ENCODE measurements around the gene CUBN. TPM values are rescaled to one million over a fixed set of nuclear protein-coding genes. Genes with fewer than 3 reads are reported as not detected.
A peak's percentile ranks its signal among the peaks of the same experiment; 100 is the strongest.

CUBN gene
- total and polyA plus RNA-seq, 8 donors: 0.28 to 1.3 (median 0.66) TPM

DNA sequence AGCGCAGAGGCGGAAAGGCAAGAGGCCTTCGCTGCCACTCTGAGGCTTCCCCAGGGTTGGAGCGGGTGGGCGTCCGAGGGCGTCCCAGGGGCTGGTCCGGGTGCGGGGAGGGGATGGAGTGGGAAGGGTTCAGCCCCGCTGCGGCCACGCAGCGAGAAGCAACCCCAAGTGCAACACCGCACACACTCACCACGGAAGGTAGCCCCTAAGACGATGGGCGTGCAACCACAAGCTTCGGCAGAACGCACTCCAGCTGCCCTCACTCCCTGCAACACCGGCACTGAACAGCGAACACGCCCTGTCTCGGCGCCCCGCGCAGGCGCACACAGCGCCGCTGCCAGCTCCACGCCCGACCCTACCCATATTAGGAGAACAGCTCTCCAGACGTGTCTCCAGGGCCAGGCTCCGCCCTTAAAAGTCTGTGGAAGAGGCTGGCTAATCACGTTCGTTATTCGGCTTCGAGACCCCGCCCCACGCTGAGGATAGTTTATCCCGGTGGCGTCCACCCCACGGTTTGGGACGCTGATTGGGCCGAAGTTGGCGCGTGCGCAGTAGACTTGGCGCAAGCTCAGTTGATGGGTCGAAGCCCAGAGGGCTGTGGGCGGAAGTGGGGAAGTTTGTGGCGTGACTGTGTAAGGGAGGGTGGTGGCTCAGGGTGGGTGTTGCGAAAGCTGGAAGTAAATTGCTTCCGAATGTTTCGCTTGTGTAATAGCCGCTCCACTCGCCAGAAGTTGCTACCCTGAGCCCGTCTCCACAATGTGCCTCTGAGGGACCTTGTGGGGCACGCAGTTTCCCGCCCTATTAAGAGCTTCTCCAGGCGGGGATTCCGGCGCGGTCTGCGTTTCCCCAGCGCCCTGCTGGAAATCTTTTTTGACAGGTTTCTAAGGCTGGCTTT lies 312.2 kb downstream of the CUBN start, which contains the start of gene RSU1:
RSU1 (minus strand) TSS at position 300 of the 895 bp plus-strand sequence. CDS start 343 bp downstream, outside the sequence.
- Histone ChIP-seq H3K27me3 (no peaks in the 10 kb centered on the region), H3K4me3 (peak within 1 kb of the TSS; percentile 50 to 82 (median 76)), H3K27ac (peak within 1 kb of the TSS; percentile 75 to 96 (median 89)), H3K4me1 (peaks cover 0 to 13% (median 0%) of the 10 kb centered on the region in 3 donors), H3K9me3 (no peaks in the 10 kb centered on the region), H3K36me3 (no peaks in the 10 kb centered on the region)
- intact Hi-C loops (cut with DNase I): no loop called here
- WGBS, 2 donors: 0% methylated on average over 65 of the region's 65 CpGs
- DNase-seq: peak; percentile 100
- peak; percentile 96 for FAIRE-seq
- TF ChIP-seq, protein P1, sequence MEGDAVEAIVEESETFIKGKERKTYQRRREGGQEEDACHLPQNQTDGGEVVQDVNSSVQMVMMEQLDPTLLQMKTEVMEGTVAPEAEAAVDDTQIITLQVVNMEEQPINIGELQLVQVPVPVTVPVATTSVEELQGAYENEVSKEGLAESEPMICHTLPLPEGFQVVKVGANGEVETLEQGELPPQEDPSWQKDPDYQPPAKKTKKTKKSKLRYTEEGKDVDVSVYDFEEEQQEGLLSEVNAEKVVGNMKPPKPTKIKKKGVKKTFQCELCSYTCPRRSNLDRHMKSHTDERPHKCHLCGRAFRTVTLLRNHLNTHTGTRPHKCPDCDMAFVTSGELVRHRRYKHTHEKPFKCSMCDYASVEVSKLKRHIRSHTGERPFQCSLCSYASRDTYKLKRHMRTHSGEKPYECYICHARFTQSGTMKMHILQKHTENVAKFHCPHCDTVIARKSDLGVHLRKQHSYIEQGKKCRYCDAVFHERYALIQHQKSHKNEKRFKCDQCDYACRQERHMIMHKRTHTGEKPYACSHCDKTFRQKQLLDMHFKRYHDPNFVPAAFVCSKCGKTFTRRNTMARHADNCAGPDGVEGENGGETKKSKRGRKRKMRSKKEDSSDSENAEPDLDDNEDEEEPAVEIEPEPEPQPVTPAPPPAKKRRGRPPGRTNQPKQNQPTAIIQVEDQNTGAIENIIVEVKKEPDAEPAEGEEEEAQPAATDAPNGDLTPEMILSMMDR (IDR thresholded peaks at IDR 0.05): no peak
- ATAC-seq: peak; percentile 92 to 96 (median 94)

GRCh38 chr10:16816830-16817124 lies 312.8 kb downstream of the CUBN start:
- Histone ChIP-seq H3K9me3 (no peaks in the 10 kb centered on the region), H3K4me3 (peak overlapping the region; percentile 50 to 82 (median 76)), H3K4me1 (peaks cover 0 to 13% (median 0%) of the 10 kb centered on the region in 3 donors), H3K36me3 (no peaks in the 10 kb centered on the region), H3K27ac (peak overlapping the region; percentile 39 to 74 (median 64)), H3K27me3 (no peaks in the 10 kb centered on the region)
- 2 to 3% methylated on average over 12 of the region's 12 CpGs for WGBS, 2 donors
- no peak for ATAC-seq
- no peak for DNase-seq
- no peak for FAIRE-seq
- intact Hi-C loops (cut with DNase I): no loop called here
- TF ChIP-seq, protein P1 (IDR thresholded peaks at IDR 0.05): no peak

- WGBS, 2 donors: 35 to 50% methylated on average over 4 of the region's 4 CpGs
- H3K9me3 ChIP-seq: no peaks in the 10 kb centered on the region
- DNase-seq (peak in 3 of 6 donors; percentile 43 to 63 (median 50)), FAIRE-seq (no peak), ATAC-seq (peak; percentile 12 to 27 (median 16))
- no peaks in the 10 kb centered on the region for H3K27me3 ChIP-seq
- H3K27ac ChIP-seq: peak overlapping the region; percentile 39 to 74 (median 64)
- no peaks in the 10 kb centered on the region for H3K36me3 ChIP-seq
- peaks cover 0 to 13% (median 0%) of the 10 kb centered on the region in 3 donors for H3K4me1 ChIP-seq
- intact Hi-C loops (cut with DNase I): no loop called here
- TF ChIP-seq, protein P1 (IDR thresholded peaks at IDR 0.05): no peak
- peak overlapping the region; percentile 50 to 82 (median 76) for H3K4me3 ChIP-seq
Measured at GRCh38 chr10:16816171-16816570, 313.4 kb downstream of the CUBN start.

DNA sequence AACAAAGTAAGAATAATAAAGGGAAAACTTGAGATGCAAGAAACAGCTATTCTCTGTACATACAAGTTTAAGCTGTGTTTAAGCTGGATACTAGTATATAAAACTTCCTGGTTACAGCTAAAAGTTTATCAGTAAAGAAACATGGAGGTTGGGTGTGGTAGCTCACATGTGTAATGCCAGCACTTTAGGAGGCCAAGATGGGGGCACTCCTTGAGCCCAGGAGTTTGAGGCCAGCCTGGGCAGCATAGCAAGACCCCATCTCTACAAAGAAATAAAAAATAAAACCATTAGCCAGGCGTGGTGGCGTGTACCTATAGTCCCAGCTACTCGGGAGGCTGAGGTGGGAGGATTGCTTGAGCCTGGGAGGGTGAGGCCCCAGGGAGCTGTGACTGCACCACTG lies 315.6 kb downstream of the CUBN start:
- no peaks in the 10 kb centered on the region for H3K36me3 ChIP-seq
- TF ChIP-seq, protein P1 (IDR thresholded peaks at IDR 0.05): no peak
- 94 to 95% methylated on average over 3 of the region's 3 CpGs for WGBS, 2 donors
- no peak overlapping the region for H3K27ac ChIP-seq
- no peak overlapping the region for H3K4me3 ChIP-seq
- FAIRE-seq: no peak
- no peaks in the 10 kb centered on the region for H3K9me3 ChIP-seq
- peaks cover 0 to 13% (median 0%) of the 10 kb centered on the region in 3 donors for H3K4me1 ChIP-seq
- no peak for DNase-seq
- no peaks in the 10 kb centered on the region for H3K27me3 ChIP-seq
- ATAC-seq: no peak
- intact Hi-C loops (cut with DNase I): no loop called here

DNA sequence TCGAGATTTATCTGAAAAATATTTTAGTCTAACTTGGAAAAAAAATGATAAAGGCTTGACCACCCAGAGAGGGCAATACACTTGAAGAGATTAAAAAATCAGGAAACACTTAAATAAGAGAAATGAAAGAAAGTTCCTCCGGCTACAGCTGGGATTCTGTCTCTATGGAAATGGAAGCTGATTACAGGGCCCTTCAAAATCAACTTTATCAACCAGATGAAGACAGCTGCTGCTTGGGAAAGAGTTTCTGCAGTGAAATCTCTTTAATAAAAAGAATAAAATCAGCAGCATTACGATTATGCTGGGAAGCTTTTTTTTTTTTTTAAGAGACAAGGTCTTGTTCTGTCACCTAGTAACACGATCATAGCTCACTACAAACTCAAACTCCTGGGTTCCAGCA lies 316.9 kb downstream of the CUBN start:
- WGBS, 2 donors: 65 to 66% methylated on average over 4 of the region's 4 CpGs

More for the DNA sequence above, 316.9 kb downstream of the CUBN start:
- H3K4me1 ChIP-seq: peaks cover 0 to 13% (median 0%) of the 10 kb centered on the region in 3 donors
- no peaks in the 10 kb centered on the region for H3K9me3 ChIP-seq
- no peak for DNase-seq
- H3K27ac ChIP-seq: no peak overlapping the region
- H3K4me3 ChIP-seq: no peak overlapping the region
- no peak for ATAC-seq
- intact Hi-C loops (cut with DNase I): no loop called here
- H3K36me3 ChIP-seq: no peaks in the 10 kb centered on the region
- no peak for FAIRE-seq
- no peaks in the 10 kb centered on the region for H3K27me3 ChIP-seq
- TF ChIP-seq, protein P1 (IDR thresholded peaks at IDR 0.05): no peak

All from pancreas (tissue), 10 donors.